Activated CD4-positive, alpha-beta T cell treated with anti-CD3 and anti-CD28 coated beads, Interleukin-2, amount 10 ng/mL, durations not matched to agents 7 days and 5 days (primary cell): Measurements from ENCODE around the gene SMURF1. TPM values are rescaled to one million over a fixed set of nuclear protein-coding genes. Genes with fewer than 3 reads are reported as not detected.

ENCODE experiments used
- CTCF ChIA-PET: fragments of 350-600 bp; sonication (Branson Sonifier 250); formaldehyde crosslinking; loops from one replicate; lab custom pipeline; 2021; ENCODE audit warnings: antibody characterized with exemption; lab: Charles Lee
- POLR2A ChIA-PET: fragments of 350-600 bp; sonication (Branson Sonifier 250); formaldehyde crosslinking; loops from one replicate; lab custom pipeline; 2021; ENCODE audit warnings: antibody characterized with exemption; lab: Charles Lee
- DNase-seq: peaks from one replicate; pipeline ENCODE4 v3.0.0-alpha.2; 2020
- H3K27ac Mint-ChIP-seq: one replicate; pipeline ENCODE4 v1.8.0; 2021; ENCODE audit warnings: mild to moderate bottlenecking, moderate library complexity, mixed read lengths
- H3K27me3 Mint-ChIP-seq: one replicate; pipeline ENCODE4 v1.8.0; 2021; ENCODE audit warnings: mixed read lengths
- H3K36me3 Mint-ChIP-seq: one replicate; pipeline ENCODE4 v1.8.0; 2021; ENCODE audit warnings: low read depth, mixed read lengths
- H3K4me1 Mint-ChIP-seq: one replicate; pipeline ENCODE4 v1.8.0; 2021; ENCODE audit warnings: mixed read lengths
- H3K4me3 Mint-ChIP-seq: one replicate; pipeline ENCODE4 v1.8.0; 2021; ENCODE audit warnings: mild to moderate bottlenecking, moderate library complexity, mixed read lengths
- H3K9me3 Mint-ChIP-seq: one replicate; pipeline ENCODE4 v1.8.0; 2021; ENCODE audit warnings: mixed read lengths
- total RNA-seq, 2 experiments: library from RNA; stranded (reverse); gene quantifications; one replicate each; pipeline ENCODE4 v1.2.3, GENCODE V29; 2021

SMURF1 gene
- 10 to 100 TPM; 12.6 to 14.2 TPM for total RNA-seq

DNA sequence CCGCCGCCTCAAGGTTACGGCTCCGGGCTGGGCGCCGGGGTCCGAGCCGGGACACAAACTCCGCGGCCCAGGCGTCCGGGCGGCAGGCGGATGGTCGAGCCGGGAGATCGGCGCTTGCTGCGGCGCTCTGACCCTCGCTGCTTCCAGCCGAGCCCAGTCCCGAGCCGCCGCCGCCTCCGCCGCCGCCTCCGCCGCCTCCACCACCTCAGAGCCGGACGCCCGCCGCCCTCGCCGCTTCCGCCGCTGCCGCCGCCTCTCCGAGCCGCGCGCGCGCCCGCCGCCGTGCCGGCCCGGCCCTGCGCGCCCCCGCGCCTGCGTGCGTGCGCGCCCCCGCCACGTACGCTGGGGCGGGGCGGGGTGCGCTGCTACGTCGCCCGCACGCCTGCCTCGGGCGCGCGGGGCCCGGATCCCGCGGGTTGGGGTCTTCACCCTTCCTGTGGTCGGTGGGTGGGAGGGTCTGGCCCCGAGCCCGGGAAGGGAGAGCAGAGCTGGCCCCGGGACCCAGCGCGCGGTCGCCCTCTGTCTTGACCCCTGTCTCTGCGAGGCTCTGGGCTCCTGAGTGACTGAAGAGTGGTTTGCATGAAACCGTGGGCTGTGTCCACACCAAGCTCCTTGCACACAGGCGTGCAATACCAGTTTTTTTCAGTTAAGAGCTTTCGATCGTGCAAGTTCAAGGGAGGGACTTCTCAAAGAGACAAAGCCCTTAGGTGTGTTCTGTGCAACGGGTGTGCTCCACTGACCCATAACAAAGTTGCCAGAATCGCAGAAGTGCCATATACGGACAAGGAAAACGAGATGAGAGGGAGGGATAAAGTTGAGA is at the start of gene SMURF1:
SMURF1 (minus strand) TSS at position 256 of the 820 bp plus-strand sequence. CDS start 328 bp downstream, outside the sequence.
- peak within 1 kb of the TSS; percentile 87 for H3K27ac Mint-ChIP-seq
- ChIA-PET POLR2A (no interaction called here), CTCF (interaction anchor here (0.7 kb wide), 1 partner anchor 266 kb away, joined by 3 read pairs; the partner anchor contains the start of gene TRRAP)
- H3K36me3 Mint-ChIP-seq, result peaks cover 6% of the 10 kb centered on the region
- peaks cover 38% of the 10 kb centered on the region for H3K4me1 Mint-ChIP-seq
- H3K27me3 Mint-ChIP-seq, result peaks cover 3% of the 10 kb centered on the region
- H3K9me3 Mint-ChIP-seq, result no peaks in the 10 kb centered on the region
- peak; percentile 68 for DNase-seq
- peak within 1 kb of the TSS; percentile 83 for H3K4me3 Mint-ChIP-seq

GRCh38 chr7:99191869-99192596 is 48.1 kb upstream of the SMURF1 start:
- Mint-ChIP-seq H3K36me3 (no peaks in the 10 kb centered on the region), H3K27ac (no peak overlapping the region), H3K9me3 (peaks cover 2% of the 10 kb centered on the region), H3K27me3 (no peaks in the 10 kb centered on the region), H3K4me3 (no peak overlapping the region), H3K4me1 (peaks cover 4% of the 10 kb centered on the region)
- POLR2A ChIA-PET, result no interaction called here
- no peak for DNase-seq
- CTCF ChIA-PET, result no interaction called here

DNA sequence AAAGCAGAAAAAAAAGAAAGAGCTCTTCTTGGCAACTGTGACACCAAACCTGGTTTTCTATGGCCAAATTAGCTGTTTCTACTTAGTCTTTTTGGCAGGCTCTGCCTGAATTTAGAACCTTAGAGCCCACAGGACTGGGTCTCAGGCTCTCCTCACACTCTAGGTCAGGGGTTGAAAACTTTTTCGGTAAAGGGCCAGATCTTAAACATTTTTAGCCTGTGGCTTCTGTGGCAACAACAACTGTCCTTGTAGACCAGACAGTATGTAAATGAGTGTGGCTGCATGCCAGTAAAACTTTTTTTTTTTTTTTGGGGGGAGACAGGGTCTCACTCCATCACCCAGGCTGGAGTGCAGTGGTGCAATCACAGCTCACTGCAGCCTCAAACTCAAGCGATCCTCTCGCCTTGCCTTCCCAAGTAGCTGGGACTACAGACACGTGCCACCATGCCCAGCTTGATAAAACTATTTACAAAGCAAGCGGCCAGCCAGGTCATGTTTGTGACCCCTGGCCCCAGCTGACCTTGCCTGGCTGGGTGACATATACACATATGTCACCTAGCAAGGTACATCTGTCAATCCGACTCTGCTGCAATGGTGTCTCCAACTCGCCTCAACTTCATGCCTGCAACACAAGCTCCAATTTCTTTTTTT is 46.6 kb upstream of the SMURF1 start:
- CTCF ChIA-PET, result interaction anchor here (0.6 to 0.8 kb wide), 3 partner anchors 18 to 103 kb away, joined by 3 to 5 read pairs (median 3); partner anchors contain the start of gene KPNA7
- no peaks in the 10 kb centered on the region for H3K9me3 Mint-ChIP-seq

GRCh38 chr7:99189222-99189621 is 45.3 kb upstream of the SMURF1 start:
- Mint-ChIP-seq H3K27ac (no peak overlapping the region), H3K9me3 (no peaks in the 10 kb centered on the region), H3K4me3 (no peak overlapping the region), H3K27me3 (no peaks in the 10 kb centered on the region), H3K4me1 (no peaks in the 10 kb centered on the region), H3K36me3 (no peaks in the 10 kb centered on the region)
- CTCF ChIA-PET, result no interaction called here
- no peak for DNase-seq
- POLR2A ChIA-PET, result no interaction called here

More for the DNA sequence above, 46.6 kb upstream of the SMURF1 start:
- Mint-ChIP-seq H3K36me3 (no peaks in the 10 kb centered on the region), H3K4me1 (no peaks in the 10 kb centered on the region), H3K27me3 (no peaks in the 10 kb centered on the region), H3K4me3 (no peak overlapping the region), H3K27ac (no peak overlapping the region)
- DNase-seq, result no peak
- POLR2A ChIA-PET, result no interaction called here

- no peak overlapping the region for H3K27ac Mint-ChIP-seq
- H3K4me1 Mint-ChIP-seq, result no peaks in the 10 kb centered on the region
- H3K4me3 Mint-ChIP-seq, result no peak overlapping the region
- ChIA-PET CTCF (interaction anchor here (0.8 to 3.2 kb wide), 2 partner anchors 8 to 18 kb away, joined by 3 to 12 read pairs; no protein-coding TSS in a partner anchor), POLR2A (no interaction called here)
- no peak for DNase-seq
- H3K36me3 Mint-ChIP-seq, result no peaks in the 10 kb centered on the region
- H3K9me3 Mint-ChIP-seq, result no peaks in the 10 kb centered on the region
- H3K27me3 Mint-ChIP-seq, result peaks cover 3% of the 10 kb centered on the region
Measured at GRCh38 chr7:99188221-99188620, 44.3 kb upstream of the SMURF1 start.

DNA sequence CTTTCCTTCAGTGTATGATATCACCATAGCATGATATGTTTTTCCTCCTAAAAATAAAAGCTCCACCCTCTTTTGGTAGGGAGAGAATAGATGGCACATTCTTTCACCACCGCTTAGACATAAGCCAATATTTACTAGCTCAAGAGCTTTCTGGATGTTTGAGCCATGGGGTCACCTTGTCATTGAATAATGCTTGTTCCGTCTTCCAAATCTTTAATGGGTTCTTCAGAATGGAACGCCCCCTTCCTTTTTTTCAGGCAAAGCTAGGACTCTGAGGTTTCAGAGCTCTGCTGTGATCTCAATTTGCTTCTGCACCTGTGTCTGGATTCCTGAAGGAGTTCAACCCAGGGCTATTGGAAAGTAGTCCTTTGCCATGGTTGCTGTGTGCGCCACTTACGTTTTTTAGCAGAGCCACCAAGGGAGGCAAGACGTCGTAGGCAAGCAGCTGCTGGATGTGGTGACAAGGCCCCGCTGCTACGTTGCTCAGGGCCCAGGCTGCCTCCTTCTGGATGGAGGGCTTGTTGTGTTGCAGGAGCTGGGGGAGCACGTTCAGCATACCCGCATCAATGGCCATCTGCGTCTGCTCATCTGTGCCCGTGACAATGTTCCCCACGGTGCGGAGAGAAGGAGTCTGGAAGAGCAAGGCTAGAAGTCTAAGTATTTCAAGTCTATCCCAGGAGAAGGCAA is 40.8 kb upstream of the SMURF1 start:
- Mint-ChIP-seq H3K27ac (no peak overlapping the region), H3K27me3 (peaks cover 3% of the 10 kb centered on the region), H3K36me3 (no peaks in the 10 kb centered on the region), H3K9me3 (no peaks in the 10 kb centered on the region), H3K4me1 (no peaks in the 10 kb centered on the region), H3K4me3 (no peak overlapping the region)
- DNase-seq, result no peak
- POLR2A ChIA-PET, result no interaction called here
- CTCF ChIA-PET, result interaction anchor here (0.7 to 1.1 kb wide), 2 partner anchors 43 to 74 kb away, joined by 3 read pairs; no protein-coding TSS in a partner anchor

GRCh38 chr7:99180067-99180650 is 36.3 kb upstream of the SMURF1 start:
- DNase-seq, result no peak
- no peak overlapping the region for H3K4me3 Mint-ChIP-seq
- no peaks in the 10 kb centered on the region for H3K9me3 Mint-ChIP-seq
- POLR2A ChIA-PET, result no interaction called here
- no peak overlapping the region for H3K27ac Mint-ChIP-seq
- H3K4me1 Mint-ChIP-seq, result no peaks in the 10 kb centered on the region
- no peaks in the 10 kb centered on the region for H3K36me3 Mint-ChIP-seq
- CTCF ChIA-PET, result no interaction called here
- H3K27me3 Mint-ChIP-seq, result peaks cover 3% of the 10 kb centered on the region

DNA sequence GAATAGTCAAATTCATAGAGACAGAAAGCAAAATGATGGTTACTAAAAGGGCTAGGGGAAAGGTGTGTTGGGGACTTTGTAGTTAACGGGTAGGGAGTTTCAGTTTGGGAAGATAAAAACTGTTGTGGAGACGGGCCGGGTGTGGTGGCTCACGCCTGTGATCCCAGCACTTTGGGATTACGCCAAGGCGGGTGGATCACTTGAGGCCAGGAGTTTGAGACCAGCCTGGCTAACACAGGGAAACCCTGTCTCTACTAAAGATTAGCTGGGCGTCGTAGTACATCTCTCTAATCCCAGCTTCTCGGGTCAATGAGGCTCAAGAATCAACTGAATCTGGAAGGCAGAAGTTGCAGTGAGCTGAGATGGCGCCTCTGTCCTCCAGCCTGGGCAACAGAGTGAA is 33.3 kb upstream of the SMURF1 start:
- no peaks in the 10 kb centered on the region for H3K9me3 Mint-ChIP-seq
- H3K36me3 Mint-ChIP-seq, result no peaks in the 10 kb centered on the region
- DNase-seq, result no peak
- peaks cover 6% of the 10 kb centered on the region for H3K27me3 Mint-ChIP-seq
- H3K27ac Mint-ChIP-seq, result no peak overlapping the region
- ChIA-PET POLR2A (no interaction called here), CTCF (no interaction called here)
- H3K4me3 Mint-ChIP-seq, result no peak overlapping the region
- H3K4me1 Mint-ChIP-seq, result no peaks in the 10 kb centered on the region

DNA sequence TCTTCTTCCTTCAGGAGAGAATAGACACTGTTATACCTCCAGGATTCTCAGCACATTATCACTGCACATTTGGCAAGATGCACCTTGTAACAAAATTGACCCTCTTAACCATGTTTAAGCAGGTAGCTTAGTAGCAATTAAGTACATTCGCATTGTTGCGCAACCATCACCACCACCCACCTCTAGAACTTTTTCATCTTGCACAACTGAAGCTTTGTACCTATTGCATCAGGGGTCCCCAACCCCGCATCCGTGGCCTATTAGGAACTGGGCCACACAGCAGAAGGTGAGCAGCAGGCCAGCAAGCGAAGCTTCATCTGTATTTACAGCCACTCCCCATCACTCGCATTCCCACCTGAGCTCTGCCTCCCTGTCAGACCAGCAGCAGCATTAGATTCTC is 29.9 kb upstream of the SMURF1 start:
- Mint-ChIP-seq H3K36me3 (no peaks in the 10 kb centered on the region), H3K4me3 (no peak overlapping the region), H3K4me1 (no peaks in the 10 kb centered on the region), H3K9me3 (no peaks in the 10 kb centered on the region), H3K27me3 (peaks cover 11% of the 10 kb centered on the region), H3K27ac (no peak overlapping the region)
- DNase-seq, result no peak
- POLR2A ChIA-PET, result no interaction called here
- CTCF ChIA-PET, result interaction anchor here (0.6 kb wide), 1 partner anchor 406 kb away, joined by 4 read pairs; no protein-coding TSS in a partner anchor

GRCh38 chr7:99171731-99172130 is 27.8 kb upstream of the SMURF1 start:
- DNase-seq, result no peak
- Mint-ChIP-seq H3K27ac (no peak overlapping the region), H3K4me1 (no peaks in the 10 kb centered on the region), H3K4me3 (no peak overlapping the region), H3K27me3 (peaks cover 11% of the 10 kb centered on the region), H3K36me3 (no peaks in the 10 kb centered on the region), H3K9me3 (no peaks in the 10 kb centered on the region)
- ChIA-PET POLR2A (no interaction called here), CTCF (no interaction called here)

- POLR2A ChIA-PET, result no interaction called here
Measured at GRCh38 chr7:99170730-99171074, 26.8 kb upstream of the SMURF1 start.

DNA sequence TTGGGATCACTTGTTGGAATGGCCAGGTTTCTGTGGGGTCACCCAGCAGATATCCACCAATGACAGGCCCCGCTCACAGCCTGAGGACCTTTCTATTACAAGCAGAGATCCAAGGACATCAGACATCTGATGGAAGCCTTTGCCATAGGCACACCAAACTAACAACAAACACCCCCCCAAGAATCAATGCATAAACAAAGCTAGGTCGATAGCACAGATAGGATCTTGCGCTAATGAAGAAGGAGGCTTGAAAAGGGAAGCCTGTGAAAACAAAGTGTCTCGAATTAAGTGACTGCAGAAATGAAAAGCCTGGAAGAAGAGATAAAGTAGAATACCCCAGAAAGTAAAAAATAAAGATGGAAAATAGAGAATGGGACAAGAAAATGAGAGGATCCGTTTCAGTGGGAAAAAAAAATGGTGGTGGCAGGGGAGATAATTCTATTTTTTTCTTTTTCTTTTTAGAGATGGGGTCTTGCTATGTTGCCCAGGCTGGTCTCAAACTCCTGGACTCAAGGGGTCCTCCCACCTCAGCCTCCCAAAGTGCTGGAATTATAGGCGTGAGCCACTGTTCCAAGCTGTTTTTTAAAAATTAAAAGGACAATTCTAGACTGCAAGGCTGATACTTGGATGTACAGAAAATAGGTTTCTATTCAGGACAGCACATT is 26.3 kb upstream of the SMURF1 start:
- ChIA-PET POLR2A (no interaction called here), CTCF (no interaction called here)
- Mint-ChIP-seq H3K27me3 (peaks cover 11% of the 10 kb centered on the region), H3K9me3 (no peaks in the 10 kb centered on the region), H3K27ac (no peak overlapping the region), H3K4me1 (no peaks in the 10 kb centered on the region), H3K36me3 (no peaks in the 10 kb centered on the region), H3K4me3 (no peak overlapping the region)
- DNase-seq, result no peak

More at GRCh38 chr7:99170730-99171074, 26.8 kb upstream of the SMURF1 start:
- no peaks in the 10 kb centered on the region for H3K9me3 Mint-ChIP-seq
- H3K4me3 Mint-ChIP-seq, result no peak overlapping the region
- CTCF ChIA-PET, result no interaction called here
- DNase-seq, result no peak
- H3K36me3 Mint-ChIP-seq, result no peaks in the 10 kb centered on the region
- no peaks in the 10 kb centered on the region for H3K4me1 Mint-ChIP-seq
- no peak overlapping the region for H3K27ac Mint-ChIP-seq
- H3K27me3 Mint-ChIP-seq, result peaks cover 11% of the 10 kb centered on the region
